ENCODE data around the gene KIF21A.
"Not testable (repeated sequence)": the region's sequence is repeated elsewhere in the genome, so short reads cannot be mapped to it uniquely, and the experiment has no call there.

KIF21A gene

DNA sequence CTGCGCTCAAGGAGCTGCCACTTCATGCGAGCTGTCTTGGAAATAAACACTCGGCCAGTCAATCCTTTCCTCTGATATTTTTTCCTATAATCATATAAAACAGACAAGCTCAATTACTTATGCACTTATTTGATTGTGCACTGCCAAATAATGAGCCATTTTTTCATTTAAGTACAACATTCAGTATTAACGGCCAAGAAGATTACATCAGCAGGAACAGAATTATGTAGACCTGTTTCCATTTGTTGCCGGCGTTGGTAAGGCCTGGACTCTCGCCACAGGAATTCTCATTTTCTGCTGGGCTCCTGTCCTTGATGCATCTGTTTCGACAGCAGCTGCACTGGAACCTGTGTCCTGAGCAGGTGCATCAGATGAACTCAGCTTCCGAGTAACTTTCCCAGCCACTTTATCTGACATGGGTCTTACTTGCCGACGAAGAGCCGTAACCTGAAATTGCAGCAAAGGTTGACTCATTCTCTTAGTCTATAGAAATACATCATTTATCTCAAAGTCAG lies 110.2 kb downstream of the KIF21A start:
- no peak for DNase-seq

GRCh38 chr12:39331539-39332261 lies 111.2 kb downstream of the KIF21A start:
- DNase-seq: no peak

DNA sequence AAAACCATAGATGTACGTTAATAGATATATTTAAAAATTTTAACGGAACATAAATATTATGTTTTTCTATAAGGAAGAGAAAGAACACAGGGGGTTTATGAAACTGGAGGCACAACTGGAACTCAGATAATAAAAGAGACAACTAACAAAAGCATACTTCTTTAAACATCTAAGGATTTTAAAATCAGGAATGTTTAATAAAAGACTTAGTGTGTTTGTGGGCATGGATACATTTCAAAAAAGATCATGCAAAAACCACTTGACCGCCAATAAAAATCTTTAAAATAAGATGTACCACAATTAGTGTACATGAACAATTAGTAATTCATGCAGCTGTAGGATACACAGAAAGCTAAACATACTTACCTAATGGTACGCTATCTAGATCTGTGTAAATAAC lies 113.0 kb downstream of the KIF21A start:
- no peak for DNase-seq

DNA sequence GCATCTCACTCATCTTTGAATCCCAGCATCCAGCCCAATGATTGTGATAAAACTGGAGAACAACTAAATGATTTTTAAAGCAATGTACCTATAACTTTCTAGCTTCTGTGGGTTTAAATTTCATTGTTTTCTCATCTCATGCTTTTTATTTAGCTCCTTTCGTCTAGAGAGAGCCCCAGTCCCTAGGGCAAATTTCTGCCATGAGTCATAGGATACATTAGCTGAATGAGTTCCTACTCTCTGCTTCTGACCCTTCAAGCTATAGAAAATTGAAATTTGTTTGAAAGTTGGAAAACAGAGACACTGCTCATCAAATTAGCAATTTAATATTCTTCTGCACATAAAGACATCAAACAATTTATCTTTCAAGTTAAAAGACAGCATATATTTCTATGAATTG lies 113.9 kb downstream of the KIF21A start:
- no peak for DNase-seq

DNA sequence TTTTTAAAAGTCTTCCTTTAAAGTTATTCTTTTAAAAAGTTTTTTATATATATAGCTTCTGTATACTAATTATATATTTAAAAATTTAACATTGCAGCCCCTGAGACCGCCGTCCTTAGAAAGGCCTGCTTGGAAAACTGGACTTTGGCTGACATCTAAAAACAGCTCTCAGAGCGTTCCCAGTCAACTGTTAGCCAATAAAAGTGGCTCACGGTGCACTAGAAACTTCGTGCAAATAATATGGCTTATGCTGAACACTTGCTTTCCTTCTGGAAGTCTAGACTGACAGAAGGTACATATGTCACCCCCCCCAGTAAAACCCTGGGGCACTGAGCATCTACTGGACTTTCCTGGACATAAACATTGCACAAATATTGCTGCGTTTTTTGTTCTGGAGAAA lies 115.0 kb downstream of the KIF21A start:
- DNase-seq: no peak

DNA sequence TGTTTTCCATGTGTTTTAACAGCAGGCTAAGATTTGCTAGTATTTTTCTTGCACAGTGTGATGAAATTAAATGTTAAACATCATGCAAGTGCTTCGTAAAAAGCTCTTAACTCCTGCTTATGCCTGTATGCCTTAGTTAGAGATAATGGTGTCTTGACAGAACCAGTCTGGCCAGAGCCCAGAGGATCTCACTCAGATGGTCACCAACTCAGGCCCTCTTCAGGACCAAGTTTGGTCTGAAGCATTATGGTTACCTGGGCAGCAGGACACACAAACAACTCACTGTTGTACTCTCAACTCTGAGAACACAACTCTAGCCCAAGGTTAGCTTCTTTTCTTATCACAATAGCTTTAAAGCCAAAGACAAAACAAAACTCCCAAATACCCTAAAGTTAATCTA lies 115.4 kb downstream of the KIF21A start:
- DNase-seq: no peak

DNA sequence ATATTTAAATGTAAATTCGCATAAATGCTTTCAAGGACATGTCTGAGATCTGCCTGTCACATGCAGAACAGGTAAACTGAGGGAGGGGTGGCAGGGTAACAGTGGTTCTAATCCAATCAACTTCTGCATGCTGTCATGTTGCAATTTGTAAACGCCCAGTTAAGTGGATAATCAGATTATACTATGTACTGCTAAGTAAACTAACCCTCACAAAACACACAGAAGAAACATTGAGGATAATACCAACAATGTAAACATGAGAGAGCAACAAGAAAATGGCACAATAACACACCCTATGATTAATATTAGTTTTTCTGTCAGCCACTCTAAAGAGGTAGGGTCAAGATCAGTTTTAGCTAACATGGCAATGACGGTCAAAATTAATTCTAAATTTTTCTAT lies 123.7 kb downstream of the KIF21A start:
- no peak for DNase-seq

DNA sequence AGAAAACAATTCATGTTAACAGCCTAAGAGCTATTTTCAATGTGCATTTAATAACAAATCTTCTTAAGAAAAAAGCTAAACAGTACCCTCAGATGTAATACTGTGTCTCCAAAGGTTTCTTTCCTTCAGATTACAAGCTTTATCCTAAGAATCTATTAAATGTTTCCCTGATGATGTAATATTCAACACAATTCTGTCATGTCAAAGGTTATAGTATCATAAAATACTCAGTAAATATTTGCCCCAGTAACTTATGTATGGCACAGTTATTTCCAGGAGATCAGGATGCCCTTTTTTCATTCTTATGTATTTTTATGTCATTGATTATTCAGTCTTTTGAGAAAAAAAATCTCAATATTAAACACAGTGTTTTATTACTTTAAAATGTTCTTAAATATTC lies 128.4 kb downstream of the KIF21A start:
- DNase-seq: no peak

- DNase-seq: no peak
These were observed 133.4 kb downstream of the KIF21A start for GRCh38 chr12:39309516-39309915.

- DNase-seq: no peak
These were observed 141.5 kb downstream of the KIF21A start for GRCh38 chr12:39301422-39301821.

GRCh38 chr12:39300799-39301198 lies 142.1 kb downstream of the KIF21A start:
- DNase-seq: no peak

DNA sequence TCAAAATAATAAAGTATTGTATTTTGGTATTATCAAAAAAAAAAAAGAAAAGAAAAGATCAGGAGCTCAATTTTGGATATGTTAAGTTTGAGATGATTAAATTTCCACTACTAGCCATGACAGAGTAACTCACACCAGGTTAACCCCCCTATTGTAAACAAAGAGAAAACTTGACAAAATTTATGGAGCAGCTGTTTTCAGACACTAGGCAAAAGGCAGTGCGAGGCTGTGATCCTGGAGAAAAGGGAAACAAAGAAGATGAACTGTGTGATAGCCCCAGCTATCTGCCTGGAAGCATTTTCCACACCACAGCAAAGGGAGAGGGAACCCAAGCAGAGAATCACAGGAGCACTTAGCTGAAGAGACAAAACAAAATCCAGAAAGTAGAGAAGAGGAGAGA lies 145.0 kb downstream of the KIF21A start:
- no peak for DNase-seq

- no peak for DNase-seq
These were observed 146.4 kb downstream of the KIF21A start for GRCh38 chr12:39296496-39296895.

DNA sequence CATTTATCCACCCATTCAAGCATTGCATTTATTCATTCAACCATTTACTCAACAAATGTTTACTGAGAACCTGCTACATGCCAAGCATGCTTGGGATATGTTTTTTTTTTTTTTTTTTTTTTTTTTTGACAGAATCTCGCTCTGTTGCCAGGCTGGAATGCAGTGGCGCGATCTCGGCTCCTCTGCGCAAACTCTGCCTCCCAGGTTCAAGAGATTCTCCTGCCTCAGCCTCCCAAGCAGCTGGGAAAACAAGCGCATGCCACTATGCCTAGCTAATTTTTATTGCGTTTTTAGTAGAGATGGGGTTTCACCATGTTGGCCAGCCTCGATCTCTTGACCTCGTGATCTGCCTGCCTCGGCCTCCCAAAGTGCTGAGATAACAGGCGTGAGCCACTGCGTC lies 147.3 kb downstream of the KIF21A start:
- DNase-seq: not testable (repeated sequence)

DNA sequence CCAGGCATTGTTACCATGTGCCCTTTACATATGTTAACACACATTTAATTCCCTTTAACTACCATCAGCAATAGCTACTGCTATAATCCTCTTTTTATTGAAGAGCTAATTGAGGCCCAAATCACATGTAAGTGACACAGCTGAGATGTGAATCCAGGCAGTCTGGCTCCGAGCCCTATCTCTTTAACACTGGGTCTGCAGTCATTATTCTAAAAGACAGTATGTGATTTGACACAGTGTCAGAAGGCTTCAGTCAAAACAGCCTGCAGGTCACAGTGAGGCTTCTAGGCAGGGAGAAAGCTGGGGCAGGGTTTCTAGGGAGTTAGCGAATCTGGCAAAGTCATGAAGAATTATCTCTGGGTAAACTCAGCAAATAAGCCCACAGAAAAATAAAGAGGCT lies 148.2 kb downstream of the KIF21A start:
- no peak for DNase-seq

DNA sequence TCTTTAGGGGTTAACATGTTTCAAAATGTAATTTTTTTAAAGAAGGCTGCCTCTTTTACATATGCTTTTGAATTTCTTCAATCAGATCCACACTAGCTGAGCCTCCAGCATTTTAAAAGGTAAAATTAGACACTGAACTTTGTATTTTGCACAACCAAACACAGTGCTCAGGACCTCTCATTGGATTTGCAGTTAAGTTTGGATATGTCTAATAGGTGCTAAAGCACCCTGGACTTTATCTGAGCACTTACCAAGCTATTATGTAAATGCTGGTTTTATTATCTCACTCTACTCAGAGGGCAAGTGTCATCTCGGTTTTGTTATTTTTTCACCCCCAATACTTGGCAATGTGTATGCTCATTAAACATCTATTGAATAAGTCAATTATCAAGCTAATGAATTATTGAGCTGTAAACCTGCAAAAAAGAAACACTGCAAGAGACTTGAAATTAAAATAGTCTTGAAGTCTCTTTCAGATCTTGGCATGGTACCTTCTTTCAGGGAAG lies 150.7 kb downstream of the KIF21A start:
- DNase-seq: no peak

GRCh38 chr12:39287817-39288216 lies 155.1 kb downstream of the KIF21A start:
- no peak for DNase-seq

DNA sequence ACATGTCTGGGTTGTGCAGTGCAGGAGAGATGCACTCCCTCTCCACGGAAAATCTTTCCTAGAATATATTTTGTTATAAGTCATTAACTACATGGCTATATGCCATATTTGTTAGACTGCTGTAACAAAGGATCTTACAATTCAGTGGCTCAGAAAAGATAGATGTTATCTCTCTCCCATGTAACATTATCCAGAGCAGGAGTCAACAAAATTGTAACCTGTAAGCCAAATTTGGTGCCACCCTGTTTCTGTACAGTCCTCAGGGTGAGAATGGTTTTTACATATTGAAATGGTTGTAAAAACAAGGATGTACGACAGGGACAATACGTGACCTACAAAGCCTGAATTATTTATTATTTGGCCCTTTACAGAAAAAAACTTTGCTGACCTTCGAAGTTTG lies 155.5 kb downstream of the KIF21A start:
- DNase-seq: no peak

- DNase-seq: no peak
These were observed 164.5 kb downstream of the KIF21A start for GRCh38 chr12:39278426-39278825.

DNA sequence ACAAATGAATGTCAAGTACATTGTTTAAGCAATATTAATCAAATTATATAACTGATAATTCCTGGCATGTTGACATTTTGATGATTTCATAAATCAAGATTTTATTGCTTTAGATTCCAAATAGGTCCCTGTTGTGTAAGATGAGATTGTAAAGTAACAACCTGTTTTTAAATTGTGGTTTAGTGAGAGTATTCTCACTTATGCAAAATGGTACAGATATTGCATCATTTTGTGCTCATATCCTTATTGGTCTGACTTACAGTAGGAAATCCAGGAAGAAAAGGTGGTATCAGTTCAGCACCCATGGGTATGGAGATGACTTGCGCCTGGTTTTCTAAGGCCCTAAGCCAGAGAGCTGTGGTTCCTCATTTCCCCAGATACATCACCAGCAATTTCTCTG lies 165.5 kb downstream of the KIF21A start:
- no peak for DNase-seq

GRCh38 chr12:39275846-39276245 lies 167.1 kb downstream of the KIF21A start:
- DNase-seq: no peak

- DNase-seq: no peak
These were observed 169.9 kb downstream of the KIF21A start for GRCh38 chr12:39272871-39273655.

- DNase-seq: no peak
These were observed 173.4 kb downstream of the KIF21A start for GRCh38 chr12:39269492-39269891.

DNA sequence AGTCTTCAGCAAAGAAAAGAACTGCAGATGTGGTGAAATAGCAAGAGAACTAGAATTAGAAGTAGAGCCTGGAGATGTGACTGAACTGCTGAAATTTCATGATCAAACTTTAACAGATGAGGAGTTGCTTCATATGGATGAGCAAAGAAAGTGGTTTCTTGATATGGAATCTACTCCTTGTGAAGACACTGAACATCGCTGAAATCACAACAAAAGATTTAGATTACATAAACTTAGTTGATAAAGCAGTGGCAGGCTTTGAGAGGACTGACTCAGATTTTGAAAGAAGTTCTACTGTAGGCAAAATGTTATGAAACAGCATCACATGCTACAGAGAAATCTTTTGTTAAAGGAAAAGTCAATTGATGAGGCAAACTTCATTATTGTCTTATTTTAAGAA lies 175.0 kb downstream of the KIF21A start:
- DNase-seq: no peak

Measured in activated CD8-positive, alpha-beta memory T cell treated with anti-CD3 and anti-CD28 coated beads, Interleukin-2, amount 50 U/mL, for 48 hours (primary cell).